SK-N-SH treated with all-trans-retinoic acid at 6 μM for 48 hours (cell line): ENCODE results near the gene ERCC2.

Experiments used
- ARNTL ChIP-seq: fragments of 450-650 bp; formaldehyde crosslinking; IDR thresholded peaks from 2 replicates; pipeline ENCODE4 v1.5.0; 2020; ENCODE audit warnings: low read depth, mild to moderate bottlenecking, moderate library complexity, borderline replicate concordance
- CREB5 ChIP-seq: fragments of 250-450 bp; sonication (Bioruptor Pico); IDR thresholded peaks from 2 replicates; pipeline ENCODE4 v1.5.1; 2020; ENCODE audit warnings: low read depth, mild to moderate bottlenecking, moderate library complexity
- CSDC2 ChIP-seq: fragments of 250-450 bp; sonication (Bioruptor Pico); IDR thresholded peaks from 2 replicates; pipeline ENCODE4 v1.5.0; 2020; ENCODE audit warnings: mild to moderate bottlenecking, moderate library complexity
- ESRRG ChIP-seq: fragments of 250-450 bp; sonication (Bioruptor Pico); IDR thresholded peaks from 2 replicates; pipeline ENCODE4 v1.6.1; 2021; ENCODE audit warnings: mild to moderate bottlenecking
- ISL1 ChIP-seq: fragments of 250-450 bp; sonication (Bioruptor Pico); IDR thresholded peaks from 2 replicates; pipeline ENCODE4 v2.1.2; 2022; ENCODE audit warnings: mild to moderate bottlenecking, moderate library complexity
- OSR1 ChIP-seq: fragments of 250-450 bp; sonication (Bioruptor Pico); IDR thresholded peaks from 2 replicates; pipeline ENCODE4 v1.8.0; 2022; ENCODE audit warnings: moderate library complexity, mild to moderate bottlenecking, inconsistent platforms
- PATZ1 ChIP-seq: fragments of 250-450 bp; sonication (Bioruptor Pico); IDR thresholded peaks from 2 replicates; pipeline ENCODE4 v1.8.0; 2020; ENCODE audit warnings: mild to moderate bottlenecking, moderate library complexity, borderline replicate concordance
- RARB ChIP-seq: fragments of 250-450 bp; sonication (Bioruptor Pico); IDR thresholded peaks from 2 replicates; pipeline ENCODE4 v1.8.0; 2021; ENCODE audit warnings: mild to moderate bottlenecking, moderate library complexity
- SNAI2 ChIP-seq: fragments of 250-450 bp; sonication (Bioruptor Pico); IDR thresholded peaks from 2 replicates; pipeline ENCODE4 v1.5.0; 2020; ENCODE audit warnings: mild to moderate bottlenecking, moderate library complexity
- TOX ChIP-seq: fragments of 250-450 bp; sonication (Bioruptor Pico); IDR thresholded peaks from 2 replicates; pipeline ENCODE4 v1.8.0; 2021; ENCODE audit warnings: mild to moderate bottlenecking, moderate library complexity, borderline replicate concordance
- TSHZ2 ChIP-seq: fragments of 250-450 bp; sonication (Bioruptor Pico); IDR thresholded peaks from 2 replicates; pipeline ENCODE4 v1.5.0; 2020; ENCODE audit warnings: mild to moderate bottlenecking, moderate library complexity
- ZC3H10 ChIP-seq: fragments of 250-450 bp; sonication (Bioruptor Pico); IDR thresholded peaks from 2 replicates; pipeline ENCODE4 v1.5.1; 2021; ENCODE audit warnings: mild to moderate bottlenecking, moderate library complexity
- ZNF565 ChIP-seq: fragments of 450-650 bp; formaldehyde crosslinking; conservative IDR thresholded peaks from 2 replicates; pipeline ENCODE4 v1.5.0; 2020; ENCODE audit warnings: low read depth, mild to moderate bottlenecking, moderate library complexity
- ZNF8 ChIP-seq: fragments of 450-650 bp; formaldehyde crosslinking; IDR thresholded peaks from 2 replicates; pipeline ENCODE4 v1.5.0; 2020; ENCODE audit warnings: mild to moderate bottlenecking, moderate library complexity

DNA sequence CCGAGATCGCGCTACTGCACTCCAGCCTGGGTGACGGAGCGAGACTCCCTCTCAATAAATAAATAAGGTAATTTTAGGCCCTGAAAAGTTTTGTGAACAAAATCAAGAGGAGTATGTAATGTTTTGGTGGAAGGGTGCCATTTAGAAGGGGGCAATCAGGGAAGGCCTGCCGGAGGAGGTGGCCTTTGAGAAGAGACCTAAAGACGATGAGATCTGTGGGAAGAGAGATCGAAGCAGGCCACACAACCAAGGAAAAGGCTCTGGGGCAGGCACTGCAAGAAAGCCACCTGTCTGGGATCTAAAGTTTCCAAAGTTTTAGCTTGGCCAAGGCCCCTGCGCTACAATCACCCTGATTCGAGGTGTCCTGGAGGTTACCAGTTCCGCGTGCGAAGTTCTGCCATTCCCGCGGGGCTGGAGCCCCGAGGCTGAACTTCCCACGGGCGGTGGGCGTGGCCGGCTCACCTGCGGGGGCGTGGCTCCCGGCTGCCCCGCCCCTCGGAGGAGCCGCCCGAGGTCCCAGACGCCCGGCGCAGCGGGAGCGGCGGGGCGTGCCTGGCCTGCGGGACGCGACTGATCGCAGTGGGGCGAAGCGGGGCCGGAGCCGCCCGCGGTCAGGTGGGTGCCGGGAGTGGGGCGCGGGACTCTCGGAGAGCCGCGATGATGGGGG, 30.0 kb downstream of the ERCC2 start, which contains the start of gene KLC3:
- no peak for TF ChIP-seq TSHZ2
- no peak for TF ChIP-seq RARB
- TF ChIP-seq ZC3H10 (CRISPR knock-in tag), result no peak
- TF ChIP-seq OSR1 (CRISPR knock-in tag), result no peak
- no peak for TF ChIP-seq ESRRG (CRISPR knock-in tag)
- TF ChIP-seq PATZ1, result no peak
- no peak for TF ChIP-seq ISL1 (CRISPR knock-in tag)
- no peak for TF ChIP-seq ZNF8 (CRISPR knock-in tag)
- TF ChIP-seq TOX (CRISPR knock-in tag), result no peak
- TF ChIP-seq CSDC2 (CRISPR knock-in tag), result no peak
- TF ChIP-seq CREB5 (CRISPR knock-in tag), result no peak
- TF ChIP-seq ZNF565 (CRISPR knock-in tag), result no peak
- no peak for TF ChIP-seq SNAI2 (CRISPR knock-in tag)
- no peak for TF ChIP-seq ARNTL (CRISPR knock-in tag)
